Esophagus squamous epithelium (tissue), 5 donors: ENCODE measurements around the gene SURF1. TPM values are rescaled to one million over a fixed set of nuclear protein-coding genes. Genes with fewer than 3 reads are reported as not detected.

ENCODE experiments used
- DNase-seq: peaks from one replicate; lab custom pipeline; 2025; lab: John Stamatoyannopoulos, UW
- H3K27ac ChIP-seq, 4 donors: fragments of 200-600 bp; sonication (generic); one replicate each; pipeline ENCODE4 v1.5.1; 2016 to 2019; ENCODE audit warnings: mild to moderate bottlenecking in 1 of 4
- H3K27me3 ChIP-seq, 4 donors: fragments of 200-600 bp; sonication (generic); 1 replicate in 3 of 4; 2 replicates in 1 of 4; pipeline versions ENCODE4 v1.5.1 to v1.6.0; 2017 to 2021; ENCODE audit warnings: antibody characterized with exemption in 1 of 4
- H3K36me3 ChIP-seq, 3 donors: fragments of 200-600 bp; sonication (generic); one replicate each; pipeline ENCODE4 v1.5.1; 2016 to 2019
- H3K4me1 ChIP-seq, 3 donors: fragments of 200-600 bp; sonication (generic); one replicate each; pipeline ENCODE4 v1.5.1; 2017 to 2019
- H3K4me3 ChIP-seq, 4 donors: fragments of 200-600 bp; sonication (generic); 1 replicate in 3 of 4; 2 replicates in 1 of 4; pipeline ENCODE4 v1.5.1; 2016 to 2019; ENCODE audit warnings: mild to moderate bottlenecking in 2 of 4, moderate library complexity in 1 of 4
- H3K9me3 ChIP-seq, 3 donors: fragments of 200-600 bp; sonication (generic); one replicate each; pipeline ENCODE4 v1.5.1; 2016 to 2019
- POLR2A ChIP-seq, 4 donors: fragments of 450-650 bp; IDR thresholded peaks; one replicate each; pipeline ENCODE4 v1.6.1; 2017; ENCODE audit warnings: antibody characterized with exemption in 4 of 4, mild to moderate bottlenecking in 4 of 4, moderate library complexity in 3 of 4
- WGBS, 2 donors: methylation state at CpG; one replicate each; pipeline ENCODE4 v1.1.5; 2018; 5-methylcytosine and 5-hydroxymethylcytosine counted together
- intact Hi-C: fragments of 100-400 bp; cut with DNase I; formaldehyde crosslinking; loops from one replicate; pipeline ENCODE4 v1.15.0; 2022
- small RNA-seq, 4 donors: library from RNA; depleted of rRNA; stranded (forward); fragments of <200 nt; gene quantifications; one replicate each; pipeline ENCODE3, GENCODE V24; 2016
- total RNA-seq, 4 donors: library from RNA; depleted of rRNA; stranded (reverse); fragments of >200 nt; gene quantifications; one replicate each; pipeline ENCODE4 v1.1.0, GENCODE V29; 2016
- TF ChIP-seq, protein P1 (sequence below), 6 experiments: fragments of 450-650 bp in 4 of 6; fragments of 200-600 bp in 2 of 6; sonication (generic) in 2 of 6; IDR thresholded peaks; one replicate each; pipeline ENCODE4 v1.5.1; 2016 to 2019; ENCODE audit warnings: antibody characterized with exemption in 6 of 6, mild to moderate bottlenecking in 4 of 6, moderate library complexity in 4 of 6
- donor health status: DM: yes; HTN: yes; CAD: no.

The SURF1 gene
- total RNA-seq, 4 donors from 2014 or later, result 18.2 to 44.7 (median 32.0) TPM

DNA sequence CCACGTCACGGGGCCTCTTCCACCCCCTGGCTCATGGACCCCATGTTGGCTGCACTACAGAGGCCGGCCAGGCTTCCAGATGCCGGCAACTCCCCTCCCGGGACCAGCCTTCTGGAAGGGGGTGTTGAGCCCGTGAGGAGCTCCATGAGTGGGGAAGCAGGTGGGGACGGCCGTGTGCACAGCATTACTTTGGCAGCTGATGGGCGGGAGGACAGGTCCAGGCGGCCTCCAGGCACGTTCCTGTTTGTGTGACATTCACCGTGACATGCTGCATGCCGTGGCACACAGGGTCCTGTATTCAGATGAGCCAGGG, 52.2 kb downstream of the SURF1 start:
- 60% methylated on average over 2 of the region's 13 CpGs; no CpG with 5 or more reads in 1 of the 2 donors for WGBS, 2 donors
- no peak for DNase-seq

GRCh38 chr9:133303266-133304157, 52.8 kb downstream of the SURF1 start:
- Histone ChIP-seq H3K4me1 (peaks cover 0 to 9% (median 3%) of the 10 kb centered on the region in 3 donors), H3K4me3 (no peak overlapping the region), H3K9me3 (no peaks in the 10 kb centered on the region), H3K27me3 (peaks cover 0 to 40% (median 0%) of the 10 kb centered on the region in 4 donors), H3K27ac (no peak overlapping the region), H3K36me3 (no peaks in the 10 kb centered on the region)
- intact Hi-C loops, result no loop called here
- no peak for TF ChIP-seq POLR2A (IDR thresholded peaks at IDR 0.05)
- TF ChIP-seq, protein P1, sequence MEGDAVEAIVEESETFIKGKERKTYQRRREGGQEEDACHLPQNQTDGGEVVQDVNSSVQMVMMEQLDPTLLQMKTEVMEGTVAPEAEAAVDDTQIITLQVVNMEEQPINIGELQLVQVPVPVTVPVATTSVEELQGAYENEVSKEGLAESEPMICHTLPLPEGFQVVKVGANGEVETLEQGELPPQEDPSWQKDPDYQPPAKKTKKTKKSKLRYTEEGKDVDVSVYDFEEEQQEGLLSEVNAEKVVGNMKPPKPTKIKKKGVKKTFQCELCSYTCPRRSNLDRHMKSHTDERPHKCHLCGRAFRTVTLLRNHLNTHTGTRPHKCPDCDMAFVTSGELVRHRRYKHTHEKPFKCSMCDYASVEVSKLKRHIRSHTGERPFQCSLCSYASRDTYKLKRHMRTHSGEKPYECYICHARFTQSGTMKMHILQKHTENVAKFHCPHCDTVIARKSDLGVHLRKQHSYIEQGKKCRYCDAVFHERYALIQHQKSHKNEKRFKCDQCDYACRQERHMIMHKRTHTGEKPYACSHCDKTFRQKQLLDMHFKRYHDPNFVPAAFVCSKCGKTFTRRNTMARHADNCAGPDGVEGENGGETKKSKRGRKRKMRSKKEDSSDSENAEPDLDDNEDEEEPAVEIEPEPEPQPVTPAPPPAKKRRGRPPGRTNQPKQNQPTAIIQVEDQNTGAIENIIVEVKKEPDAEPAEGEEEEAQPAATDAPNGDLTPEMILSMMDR (IDR thresholded peaks at IDR 0.05), result no peak
- WGBS, 2 donors, result 66 to 76% methylated on average over 5 to 16 of the region's 26 CpGs
- no peak for DNase-seq

More for the DNA sequence above, 52.2 kb downstream of the SURF1 start:
- intact Hi-C loops, result no loop called here
- H3K9me3 ChIP-seq, result no peaks in the 10 kb centered on the region
- H3K27ac ChIP-seq, result no peak overlapping the region
- H3K36me3 ChIP-seq, result no peaks in the 10 kb centered on the region
- H3K4me1 ChIP-seq, result peaks cover 0 to 9% (median 3%) of the 10 kb centered on the region in 3 donors
- no peak overlapping the region for H3K4me3 ChIP-seq
- TF ChIP-seq, protein P1 (IDR thresholded peaks at IDR 0.05), result no peak
- TF ChIP-seq POLR2A (IDR thresholded peaks at IDR 0.05), result no peak
- H3K27me3 ChIP-seq, result peaks cover 0 to 34% (median 0%) of the 10 kb centered on the region in 4 donors

Small RNA genes lying within 50 kb of the gene (small RNA-seq; reads per million reads assigned to genes)
- gene RF00019 (0 reads per million in 4 donors), gene SNORD24 (0 reads per million in 4 donors), gene SNORD36A (0 reads per million in 4 donors), gene SNORD36B (0 reads per million in 4 donors), gene SNORD36C (0 reads per million in 4 donors)

Other genes with a start within 250 kb of the SURF1 start
- gene RALGDS, start 235.2 kb downstream of the SURF1 start, total RNA-seq, result 10 to 100 TPM; 53.4 to 71.1 (median 55.3) TPM
- 1 to 10 TPM; 3.0 to 8.8 (median 3.8) TPM for gene GBGT1, start 192.6 kb downstream of the SURF1 start, total RNA-seq
- gene OBP2B, start 147.2 kb downstream of the SURF1 start, total RNA-seq, result not detected
- 10 to 100 TPM in 2 of 4 donors, 1 to 10 TPM in 2; 3.4 to 48.8 (median 8.2) TPM for gene ABO, start 81.3 kb downstream of the SURF1 start, total RNA-seq
- 10 to 100 TPM; 14.5 to 28.6 (median 22.0) TPM for gene SURF6, start 20.3 kb downstream of the SURF1 start, total RNA-seq
- gene MED22, start 8.4 kb downstream of the SURF1 start, total RNA-seq, result 10 to 100 TPM; 10.8 to 22.5 (median 15.9) TPM
- gene RPL7A, start 8.3 kb downstream of the SURF1 start, total RNA-seq, result 1,000 to 10,000 TPM; 1,828 to 2,553 (median 2,363) TPM
- gene SURF2, start 63 bp upstream of the SURF1 start, total RNA-seq, result 10 to 100 TPM; 30.1 to 36.8 (median 33.6) TPM
- gene SURF4, start 19.6 kb upstream of the SURF1 start, total RNA-seq, result 100 to 1,000 TPM; 104 to 140 (median 117) TPM
- under 1 TPM in 1 of 4 donors, not detected in 3; 0.38 TPM for gene STKLD1, start 19.9 kb upstream of the SURF1 start, total RNA-seq
- gene REXO4, start 61.5 kb upstream of the SURF1 start, total RNA-seq, result 10 to 100 TPM; 21.5 to 26.0 (median 21.7) TPM
- gene ADAMTS13, start 65.9 kb upstream of the SURF1 start, total RNA-seq, result 1 to 10 TPM in 1 of 4 donors, under 1 TPM in 3; 0.21 to 2.5 (median 0.33) TPM
- 10 to 100 TPM in 1 of 4 donors, 1 to 10 TPM in 3; 5.9 to 13.7 (median 9.1) TPM for gene CACFD1, start 103.5 kb upstream of the SURF1 start, total RNA-seq
- 1 to 10 TPM in 1 of 4 donors, under 1 TPM in 3; 0.42 to 1.1 (median 0.85) TPM for gene SLC2A6, start 122.6 kb upstream of the SURF1 start, total RNA-seq
- not detected for gene MYMK, start 168.5 kb upstream of the SURF1 start, total RNA-seq
- 1 to 10 TPM; 1.1 to 2.1 (median 1.4) TPM for gene ADAMTSL2, start 178.2 kb upstream of the SURF1 start, total RNA-seq